Measurements from ENCODE around the gene SUMO4.

SUMO4 gene

GRCh38 chr6:149400050-149400449 is at the start of gene SUMO4:
SUMO4 (plus strand) TSS chr6:149400262; CDS start chr6:149400392, 130 bp downstream.
- no peak for DNase-seq (ENCODE audit: low read depth)

GRCh38 chr6:149354009-149354408 is 46.1 kb upstream of the SUMO4 start:
- DNase-seq (ENCODE audit: low read depth) = no peak

- no peak for DNase-seq (ENCODE audit: low read depth)
Observed at GRCh38 chr6:149356081-149356750, 43.8 kb upstream of the SUMO4 start.

- DNase-seq (ENCODE audit: low read depth) = no peak
Observed at GRCh38 chr6:149357726-149358538, 42.1 kb upstream of the SUMO4 start.

DNA sequence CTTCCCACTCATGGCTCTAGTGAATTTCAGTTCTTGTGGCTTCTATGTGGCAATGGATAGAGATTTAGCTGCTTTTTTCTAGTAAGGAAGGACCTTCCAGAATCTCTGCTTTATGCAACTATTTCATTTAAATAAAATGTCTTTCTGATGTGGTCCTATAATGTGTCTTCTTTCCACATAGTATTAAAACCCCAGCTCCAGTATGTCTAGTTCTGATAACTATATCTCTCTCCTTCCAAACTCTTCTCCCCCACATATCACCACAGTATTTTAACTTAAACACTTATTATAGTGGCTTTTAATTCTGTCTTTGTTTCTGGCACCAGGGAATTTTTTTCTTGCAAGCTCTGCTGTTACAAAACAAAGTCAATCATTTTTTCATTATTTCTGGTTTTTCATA is 40.6 kb upstream of the SUMO4 start:
- no peak for DNase-seq (ENCODE audit: low read depth)

DNA sequence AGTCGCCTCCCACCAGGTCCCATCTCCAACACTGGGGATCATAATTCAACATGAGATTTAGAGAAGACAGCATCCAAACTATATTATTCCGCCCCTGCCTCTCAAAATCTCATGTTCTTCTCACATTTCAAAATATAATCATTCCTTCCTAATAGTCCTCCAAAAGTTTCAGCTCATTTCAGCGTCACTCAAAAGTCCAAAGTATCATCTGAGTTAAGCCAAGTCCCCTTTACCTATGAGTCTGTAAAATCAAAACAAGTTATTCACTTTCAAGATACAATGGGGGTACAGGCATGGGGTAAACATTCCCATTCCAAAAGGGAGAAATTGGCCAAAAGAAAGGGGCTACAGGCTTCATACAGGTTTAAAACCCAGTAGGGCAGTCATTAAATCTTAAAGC is 39.5 kb upstream of the SUMO4 start:
- no peak for DNase-seq (ENCODE audit: low read depth)

DNA sequence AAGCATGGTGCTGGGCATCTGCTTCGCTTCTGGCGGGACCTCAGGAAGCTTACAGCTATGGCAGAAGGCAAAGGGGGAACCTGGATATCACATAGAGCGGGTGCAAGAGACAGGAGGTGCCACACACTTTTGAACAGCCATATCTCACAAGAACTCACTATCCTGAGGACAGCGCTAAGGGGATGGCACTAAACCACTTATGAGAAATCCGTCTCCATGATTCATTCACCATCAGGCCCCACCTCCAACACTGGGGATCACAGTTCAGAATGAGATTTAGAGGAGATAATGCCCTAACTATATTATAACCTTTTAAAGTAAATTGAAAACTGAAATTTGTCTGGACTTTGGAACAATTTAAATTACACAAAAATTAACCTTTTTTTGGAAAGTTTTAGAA is 37.8 kb upstream of the SUMO4 start:
- DNase-seq (ENCODE audit: low read depth) = no peak

DNA sequence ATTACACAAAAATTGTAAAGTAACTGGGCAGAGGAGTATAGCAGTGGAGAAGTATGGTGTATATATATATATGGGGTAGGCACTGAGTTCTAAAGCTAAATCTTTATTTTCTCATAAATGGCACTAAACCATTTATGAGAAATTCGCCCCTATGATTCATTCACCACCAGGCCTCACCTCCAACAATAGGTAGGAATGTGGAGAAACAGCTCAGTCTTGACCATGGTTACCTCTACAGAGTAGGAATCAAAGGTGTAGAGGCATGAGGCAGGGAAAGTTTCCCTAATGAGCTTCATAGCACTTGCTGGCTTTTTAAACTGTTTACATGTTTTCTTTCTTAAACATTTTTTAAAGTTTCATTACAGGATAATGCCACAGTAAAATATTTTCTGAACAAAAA is 36.9 kb upstream of the SUMO4 start:
- no peak for DNase-seq (ENCODE audit: low read depth)

GRCh38 chr6:149364557-149364956 is 35.5 kb upstream of the SUMO4 start:
- peak; percentile 1 for DNase-seq (ENCODE audit: low read depth)

GRCh38 chr6:149365197-149365596 is 34.9 kb upstream of the SUMO4 start:
- DNase-seq (ENCODE audit: low read depth) = no peak

GRCh38 chr6:149366267-149366921 is 33.7 kb upstream of the SUMO4 start:
- DNase-seq (ENCODE audit: low read depth) = no peak

- no peak for DNase-seq (ENCODE audit: low read depth)
Observed at GRCh38 chr6:149368065-149368464, 32.0 kb upstream of the SUMO4 start.

- DNase-seq (ENCODE audit: low read depth) = no peak
Observed at GRCh38 chr6:149371154-149371553, 28.9 kb upstream of the SUMO4 start.

DNA sequence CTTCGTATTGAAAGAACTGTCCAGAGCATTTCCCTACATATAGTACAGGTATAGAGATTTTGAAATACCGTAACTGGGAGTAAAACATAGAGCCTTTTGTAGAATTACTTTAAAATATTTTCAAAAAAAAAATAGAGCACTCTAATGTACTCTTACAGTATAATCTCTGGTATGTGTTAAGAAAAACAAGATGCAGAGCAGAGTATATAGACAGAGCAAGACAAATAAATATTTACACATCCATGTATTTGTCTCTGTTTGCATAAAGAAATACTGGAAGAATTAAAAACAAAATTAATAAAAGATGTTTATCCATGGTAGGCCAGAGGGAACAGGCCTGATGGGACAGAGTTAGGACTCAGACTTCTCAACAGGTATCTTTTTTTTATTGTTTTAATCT is 28.0 kb upstream of the SUMO4 start:
- no peak for DNase-seq (ENCODE audit: low read depth)

- DNase-seq (ENCODE audit: low read depth) = no peak
Observed at GRCh38 chr6:149373511-149373910, 26.6 kb upstream of the SUMO4 start.

DNA sequence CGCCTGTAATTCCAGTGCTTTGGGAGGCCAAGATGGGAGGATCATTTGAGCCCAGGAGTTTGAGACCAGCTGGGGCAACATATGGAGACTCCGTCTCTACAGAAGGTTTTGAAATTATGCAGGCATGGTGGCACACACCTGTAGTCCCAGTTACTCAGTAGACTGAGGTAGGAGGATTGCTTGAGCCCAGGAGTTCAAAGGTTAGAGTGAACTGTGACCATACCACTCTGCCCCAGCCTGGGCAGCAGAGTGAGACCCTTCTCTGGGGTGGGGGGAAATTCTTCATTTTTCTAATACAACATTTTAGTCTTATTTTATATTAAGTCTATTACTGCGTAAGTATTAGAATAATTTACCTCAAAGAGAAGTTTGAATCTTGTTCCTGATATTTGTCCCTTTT is 20.1 kb upstream of the SUMO4 start:
- no peak for DNase-seq (ENCODE audit: low read depth)

- DNase-seq (ENCODE audit: low read depth) = no peak
Observed at GRCh38 chr6:149380523-149380922, 19.5 kb upstream of the SUMO4 start.

DNA sequence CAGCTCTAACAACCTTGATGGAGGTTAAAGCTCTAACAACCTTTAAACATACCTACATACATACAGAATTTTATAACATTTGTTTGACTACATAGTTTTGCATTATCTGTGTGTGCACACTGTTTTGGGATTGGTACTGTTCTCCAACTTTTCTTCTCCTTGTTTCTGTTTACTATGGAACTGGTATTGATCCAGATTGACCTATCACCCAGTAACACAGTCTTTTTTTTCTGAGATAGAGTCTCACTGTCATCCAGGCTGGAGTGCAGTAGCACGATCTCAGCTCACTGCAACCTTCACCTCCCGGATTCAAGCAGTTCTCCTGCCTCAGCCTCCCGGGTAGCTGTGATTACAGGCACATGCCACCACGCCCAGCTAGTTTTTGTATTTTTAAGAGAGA is 16.7 kb upstream of the SUMO4 start:
- no peak for DNase-seq (ENCODE audit: low read depth)

- no peak for DNase-seq (ENCODE audit: low read depth)
Observed at GRCh38 chr6:149384464-149384863, 15.6 kb upstream of the SUMO4 start.

DNA sequence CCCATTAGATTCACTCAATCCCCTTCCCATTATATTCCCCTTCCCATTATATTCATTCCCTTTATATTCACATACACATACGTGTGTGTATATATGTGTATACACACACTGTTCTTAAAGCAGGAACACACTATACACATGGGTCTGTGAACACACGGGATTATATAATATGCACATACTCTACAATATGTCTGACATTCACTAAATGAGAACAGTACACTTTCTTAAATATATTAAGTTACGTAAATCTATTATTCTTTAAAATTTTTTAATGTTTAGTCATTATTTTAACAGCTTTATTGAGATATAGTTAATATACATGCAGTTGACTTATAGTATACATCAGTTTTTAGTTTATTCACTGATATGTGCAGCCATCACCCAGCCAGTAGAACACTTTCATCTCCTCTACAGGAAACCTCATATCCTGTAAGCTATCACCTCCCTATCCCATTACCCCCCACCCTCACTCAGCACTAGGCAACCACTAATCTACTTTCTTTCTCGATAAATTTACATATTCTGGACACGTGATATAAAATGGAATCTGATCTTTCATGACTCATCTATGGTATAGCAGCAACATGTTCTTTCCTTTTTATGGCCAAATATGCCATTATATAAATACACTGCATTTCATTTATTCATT is 13.9 kb upstream of the SUMO4 start:
- no peak for DNase-seq (ENCODE audit: low read depth)

DNA sequence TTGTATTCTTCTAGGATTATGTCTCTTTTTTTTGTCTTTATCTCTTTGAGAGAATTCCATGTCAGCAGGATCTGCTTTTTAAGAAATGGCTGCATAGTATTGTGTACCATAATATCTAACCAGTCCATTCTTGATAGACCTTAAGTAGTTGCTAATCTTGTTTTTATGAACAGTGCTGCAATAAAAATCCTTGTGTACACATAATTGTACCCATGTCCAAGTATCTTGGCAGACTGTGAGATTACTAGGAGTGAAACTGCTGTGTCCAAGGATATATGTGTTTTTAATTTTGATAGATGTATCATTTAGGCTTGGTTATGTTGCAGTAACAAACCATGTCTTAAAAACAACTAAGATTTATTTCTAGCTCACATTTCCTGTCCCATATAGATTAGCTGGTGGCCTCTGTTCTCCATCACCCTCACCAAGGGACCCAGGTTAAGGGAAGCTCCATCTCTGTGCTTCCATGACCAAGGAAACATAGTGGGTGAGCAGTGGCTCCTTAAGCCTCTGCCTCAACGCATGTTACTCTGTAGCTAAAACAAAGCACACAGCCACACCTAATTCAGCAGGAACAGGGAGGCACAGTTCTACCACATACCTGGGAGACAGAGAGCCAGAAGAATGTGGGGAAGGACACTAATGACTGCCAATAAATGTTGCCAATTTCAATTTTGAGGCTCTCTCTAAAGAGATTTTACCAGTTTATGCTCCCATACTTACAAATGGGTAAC is 12.1 kb upstream of the SUMO4 start:
- DNase-seq (ENCODE audit: low read depth) = peak; percentile 20

All from fibroblast of gingiva (primary cell).